HG02678 (cell line): ENCODE measurements around the gene NACC2.

Source experiments
- ATAC-seq: cut with Tn5 transposase; IDR thresholded peaks from one replicate; pipeline ENCODE4 v1.9.1; 2021; ENCODE audit warnings: mild to moderate bottlenecking, moderate library complexity; ENCODE audit not compliant: unreplicated experiment

NACC2 gene, protein sequence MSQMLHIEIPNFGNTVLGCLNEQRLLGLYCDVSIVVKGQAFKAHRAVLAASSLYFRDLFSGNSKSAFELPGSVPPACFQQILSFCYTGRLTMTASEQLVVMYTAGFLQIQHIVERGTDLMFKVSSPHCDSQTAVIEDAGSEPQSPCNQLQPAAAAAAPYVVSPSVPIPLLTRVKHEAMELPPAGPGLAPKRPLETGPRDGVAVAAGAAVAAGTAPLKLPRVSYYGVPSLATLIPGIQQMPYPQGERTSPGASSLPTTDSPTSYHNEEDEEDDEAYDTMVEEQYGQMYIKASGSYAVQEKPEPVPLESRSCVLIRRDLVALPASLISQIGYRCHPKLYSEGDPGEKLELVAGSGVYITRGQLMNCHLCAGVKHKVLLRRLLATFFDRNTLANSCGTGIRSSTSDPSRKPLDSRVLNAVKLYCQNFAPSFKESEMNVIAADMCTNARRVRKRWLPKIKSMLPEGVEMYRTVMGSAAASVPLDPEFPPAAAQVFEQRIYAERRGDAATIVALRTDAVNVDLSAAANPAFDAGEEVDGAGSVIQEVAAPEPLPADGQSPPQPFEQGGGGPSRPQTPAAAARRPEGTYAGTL

GRCh38 chr9:136095070-136096058, at the start of gene NACC2:
NACC2 (minus strand) TSS chr9:136095289; CDS start chr9:136050521, 44,768 bp downstream.
- no peak for ATAC-seq

- no peak for ATAC-seq
Measured at GRCh38 chr9:136144450-136144849, 49.4 kb upstream of the NACC2 start.

- no peak for ATAC-seq
Measured at GRCh38 chr9:136143215-136144001, 48.3 kb upstream of the NACC2 start.

DNA sequence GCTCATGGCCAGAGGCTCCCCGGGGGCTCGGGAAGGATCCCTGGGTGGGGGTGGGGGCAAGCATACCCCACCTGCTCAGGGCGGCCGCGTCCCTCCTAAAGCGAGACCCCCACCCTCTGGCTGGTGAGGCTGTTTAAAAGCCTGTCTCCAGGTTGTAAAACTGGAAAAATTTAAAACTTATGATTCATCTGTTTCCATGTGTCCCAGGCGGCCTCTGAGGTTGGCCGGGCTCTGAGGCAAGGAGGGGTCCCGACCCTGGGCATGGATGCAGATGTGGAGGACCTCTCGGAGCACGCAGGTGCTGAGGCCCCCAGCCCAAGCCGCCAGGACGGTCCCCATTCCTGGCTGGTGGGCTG, 47.7 kb upstream of the NACC2 start:
- no peak for ATAC-seq

DNA sequence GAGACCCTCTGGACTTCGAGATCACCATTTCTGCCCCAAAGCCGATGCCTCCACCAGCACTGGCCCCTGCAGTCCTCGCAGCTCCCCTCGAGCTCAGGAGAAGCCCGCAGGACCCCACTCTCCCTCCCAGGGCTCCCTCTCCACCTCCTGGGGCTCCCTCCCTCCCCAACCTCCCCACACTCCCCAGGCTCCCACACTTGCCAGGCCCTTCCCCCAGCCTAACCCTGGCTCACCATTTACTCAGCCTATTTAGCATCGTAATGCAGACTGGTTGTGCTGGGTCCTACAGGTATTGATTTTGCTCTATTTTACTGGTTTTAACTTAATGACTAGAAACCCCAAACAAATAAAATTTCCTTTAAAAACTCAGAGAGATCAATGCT, 47.3 kb upstream of the NACC2 start:
- no peak for ATAC-seq

DNA sequence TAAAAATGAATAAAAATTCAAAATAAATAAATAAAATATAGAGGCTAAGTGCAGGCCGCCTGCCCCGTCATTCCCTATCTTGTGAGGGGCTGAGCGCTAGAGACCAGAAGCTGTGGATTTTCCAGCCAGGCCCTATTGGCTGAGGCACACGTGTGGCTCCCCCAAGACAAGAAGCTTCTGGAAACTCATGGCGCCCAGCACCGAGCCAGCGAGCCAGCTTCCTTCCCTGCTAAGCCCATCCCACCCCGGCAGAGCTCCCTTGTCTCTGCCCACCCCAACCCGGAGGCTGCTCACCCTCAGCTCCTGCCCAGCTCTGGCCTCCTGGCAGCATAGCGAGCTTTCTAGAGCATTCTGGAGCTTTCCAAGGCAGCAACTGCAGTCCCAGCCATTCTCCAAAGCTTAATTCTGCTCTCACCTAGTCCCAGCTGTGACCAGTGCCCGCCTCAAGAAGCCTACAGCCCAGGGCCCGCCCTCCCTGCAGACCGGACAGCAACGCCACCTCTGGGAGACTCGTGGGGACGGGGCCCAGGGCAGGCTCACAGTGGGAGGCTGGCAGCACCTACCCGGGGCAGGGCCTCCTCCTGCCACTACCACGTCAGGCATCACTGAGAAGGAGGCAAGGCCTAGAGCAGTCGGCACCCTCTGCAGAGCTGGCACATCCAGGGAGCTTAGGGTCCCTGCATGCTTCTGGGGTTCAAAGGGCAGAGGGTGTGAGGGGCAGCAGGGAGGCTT, 46.8 kb upstream of the NACC2 start:
- ATAC-seq, result no peak

- ATAC-seq, result no peak
Measured at GRCh38 chr9:136140966-136141365, 45.9 kb upstream of the NACC2 start.

DNA sequence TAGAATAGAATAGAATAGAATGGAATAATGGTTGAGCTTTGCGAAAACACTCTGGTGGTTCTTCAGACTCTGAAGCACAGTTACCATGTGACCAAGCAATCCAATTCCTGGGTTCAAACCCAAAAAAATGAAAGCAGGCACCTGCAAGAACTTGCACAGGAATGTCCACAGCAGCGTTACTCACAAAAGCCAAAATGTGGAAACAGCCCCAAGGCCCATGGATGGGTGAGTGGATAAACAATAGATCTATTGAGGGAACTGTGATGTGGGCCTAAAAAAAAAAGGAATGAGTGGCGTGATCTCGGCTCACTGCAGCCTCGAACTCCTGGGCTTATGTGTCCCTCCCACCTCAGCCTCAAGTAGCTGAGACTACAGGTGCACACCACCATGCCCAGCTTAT, 45.0 kb upstream of the NACC2 start:
- ATAC-seq, result no peak

DNA sequence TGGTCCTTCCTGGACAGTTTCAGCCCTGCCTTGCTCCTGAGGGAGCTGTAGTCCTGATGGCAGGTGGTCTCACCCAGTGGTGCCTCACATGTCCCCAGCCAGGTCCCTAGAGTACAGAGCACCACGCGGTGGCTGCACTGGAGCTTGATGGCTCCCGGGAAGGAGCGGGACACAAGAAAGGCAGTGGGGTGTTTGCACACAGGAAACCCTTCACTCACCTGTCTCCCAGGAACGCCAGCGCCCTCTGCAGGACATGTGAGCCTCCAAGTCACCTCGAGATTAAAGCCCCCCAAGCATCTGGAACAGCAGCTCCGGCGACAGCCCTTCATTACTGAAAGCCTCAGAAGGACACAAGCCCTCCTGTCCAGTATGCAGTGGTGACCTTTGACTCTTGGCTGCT, 43.5 kb upstream of the NACC2 start:
- ATAC-seq, result no peak

DNA sequence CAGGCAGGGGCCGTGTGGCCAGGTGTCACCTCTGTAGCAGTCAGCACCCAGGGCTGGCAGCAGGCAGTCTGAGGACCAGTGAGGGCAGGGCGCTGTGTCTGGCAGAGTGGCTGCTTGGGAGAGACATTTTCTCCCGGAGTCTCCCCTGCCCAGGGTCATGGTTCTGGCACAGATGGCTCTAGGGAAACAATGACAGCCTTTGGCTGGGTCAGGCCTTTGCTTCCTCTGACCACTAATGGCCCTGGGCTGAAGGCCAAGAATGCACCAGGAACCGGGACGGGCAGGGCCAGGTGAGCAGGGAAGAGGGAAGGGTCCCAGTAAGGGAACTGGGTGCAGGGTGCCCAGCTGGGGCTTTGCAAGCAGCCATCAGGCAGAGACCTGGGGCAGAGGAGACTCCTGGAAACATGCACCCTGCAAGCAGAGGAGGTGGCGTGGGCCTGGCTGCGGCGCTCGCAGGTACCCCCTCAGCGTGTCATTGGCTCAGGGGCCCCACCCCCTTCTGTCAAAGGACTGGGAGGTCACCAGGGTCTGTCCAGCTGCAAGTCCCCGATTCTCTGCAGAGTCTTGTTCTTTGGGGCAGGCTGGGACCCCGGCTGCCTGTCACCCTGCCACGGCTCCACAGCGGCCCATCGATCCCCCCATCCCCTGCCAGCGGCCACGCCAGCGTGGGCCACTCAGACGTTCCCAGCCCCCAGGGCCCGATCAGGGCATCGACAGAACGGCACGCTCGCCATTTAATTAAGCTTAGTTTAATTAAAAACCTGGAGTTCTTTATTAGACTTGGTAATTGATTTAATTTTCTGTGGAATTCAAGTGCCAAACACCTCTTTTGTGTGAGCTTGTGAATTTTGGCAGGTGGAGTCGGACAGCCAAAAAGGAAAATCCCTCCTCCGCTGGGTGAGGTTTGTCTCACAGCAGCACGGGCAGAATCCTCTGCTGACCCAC, 42.5 kb upstream of the NACC2 start:
- no peak for ATAC-seq

- ATAC-seq, result no peak
Measured at GRCh38 chr9:136136127-136136925, 41.2 kb upstream of the NACC2 start.

DNA sequence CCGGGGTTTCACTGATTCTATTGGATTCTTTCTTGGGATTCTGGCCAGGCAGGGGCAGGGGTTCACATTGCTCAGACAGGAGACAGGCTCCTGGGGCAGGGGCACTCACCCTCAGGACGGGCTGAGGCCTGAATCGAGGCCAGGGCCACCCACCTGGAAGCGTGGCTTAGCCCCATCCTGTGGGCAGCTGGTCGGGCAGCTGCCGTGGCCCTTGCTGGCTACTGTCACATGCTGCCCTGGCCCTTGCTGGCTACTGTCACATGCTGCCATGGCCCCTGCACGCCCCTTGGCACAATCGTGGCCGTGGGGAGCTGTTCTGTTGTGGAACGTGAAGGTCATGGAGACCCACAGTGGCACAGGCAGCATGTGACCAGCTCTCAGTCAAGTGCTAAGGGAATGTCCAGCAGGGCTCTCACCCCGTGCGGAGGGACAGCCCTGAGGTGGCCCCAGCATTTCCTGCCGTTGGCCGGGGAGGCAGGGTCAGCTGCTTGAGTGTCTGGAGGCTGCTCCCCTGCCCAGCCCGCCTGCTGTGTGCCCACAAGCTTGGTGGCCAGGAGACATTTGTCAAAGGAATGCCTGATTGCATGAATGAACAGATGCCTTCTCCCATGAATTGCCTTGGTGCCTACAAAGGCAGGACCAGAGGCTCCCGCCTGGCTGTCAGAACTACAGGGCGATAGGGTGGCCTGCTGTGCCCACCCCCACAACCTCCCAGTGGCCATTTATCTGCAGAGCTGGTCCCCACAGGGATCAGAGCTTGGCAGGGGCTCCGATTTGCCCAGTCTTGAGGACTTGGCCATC, 40.4 kb upstream of the NACC2 start:
- ATAC-seq, result no peak

- no peak for ATAC-seq
Measured at GRCh38 chr9:136133959-136134484, 38.9 kb upstream of the NACC2 start.

DNA sequence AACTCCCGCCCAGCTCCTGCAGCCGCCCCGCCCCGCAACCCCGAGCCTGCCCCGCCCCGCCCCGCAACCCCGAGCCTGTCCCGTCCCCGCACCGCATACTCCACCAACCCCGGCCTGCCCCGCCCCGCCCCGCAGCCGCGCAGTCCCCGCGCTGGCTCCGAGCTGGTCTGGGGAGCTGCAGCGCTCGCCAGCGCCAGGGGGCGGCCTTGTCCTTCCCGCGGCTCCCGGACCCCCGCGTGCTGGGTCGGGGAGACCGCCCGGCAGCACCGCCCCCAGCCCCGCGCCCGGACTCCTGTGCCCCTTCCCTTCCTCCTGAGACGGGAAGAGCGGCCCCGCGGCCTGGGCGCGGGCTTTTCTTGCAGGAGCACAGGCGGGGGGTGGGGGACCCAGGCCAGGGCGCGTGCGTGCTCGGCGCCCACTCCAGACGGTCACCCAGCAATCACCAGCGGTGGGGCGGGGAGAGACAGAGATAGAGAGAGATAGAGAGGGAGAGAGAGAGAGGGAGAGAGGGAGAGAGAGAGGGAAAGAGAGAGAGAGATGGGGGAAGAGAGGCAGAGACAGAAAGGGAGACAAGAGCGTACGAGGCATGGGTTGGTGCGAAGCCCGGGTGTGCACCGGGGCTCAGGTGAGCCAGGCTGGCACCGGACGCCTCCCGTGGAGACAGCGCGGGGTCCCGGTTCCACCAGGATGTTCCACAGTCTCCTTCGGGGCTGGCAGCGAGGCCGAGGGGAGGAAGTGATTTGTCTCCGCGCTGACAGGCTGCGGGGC, 38.3 kb upstream of the NACC2 start:
- ATAC-seq, result no peak

GRCh38 chr9:136132512-136133050, 37.5 kb upstream of the NACC2 start:
- no peak for ATAC-seq
